Measurements from ENCODE around the gene TRPM2. TPM values are rescaled to one million over a fixed set of nuclear protein-coding genes. Genes with fewer than 3 reads are reported as not detected.

TRPM2 gene
- total and polyA plus RNA-seq, 2 of the 8 experiments (the other 6 are each of a cell fraction or from before 2014, with no cell fraction given), result 0.27 to 0.28 TPM

- no peak overlapping the region for H3K27ac ChIP-seq (ENCODE audit: low read depth, low read length)
- H3K4ac ChIP-seq (replicated peaks; ENCODE audit: insufficient read length, low read depth, low read length), result no peak overlapping the region
- H3K23me2 ChIP-seq (ENCODE audit: low read depth, low read length), result peaks cover 5% of the 10 kb centered on the region; the same call in 1 of the 2 replicates
- peaks cover 0 to 11% (median 4%) of the 10 kb centered on the region in 4 experiments; a peak in 4 of 7 replicates for H3K27me3 ChIP-seq (replicated peaks in 1 of 4; ENCODE audit: control insufficient read depth in 3 of 4, extremely low read depth in 1 of 4, insufficient read depth in 3 of 4, low read length in 3 of 4)
- peaks cover 0 to 5% (median 2%) of the 10 kb centered on the region in 4 experiments; a peak in 3 of 7 replicates for H3K4me1 ChIP-seq (replicated peaks in 1 of 4; ENCODE audit: control insufficient read depth in 3 of 4, insufficient read depth in 4 of 4, low read length in 3 of 4)
- H3K9me3 ChIP-seq (ENCODE audit: insufficient read depth in 2 of 2, low read depth in 1 of 2, low read length in 1 of 2), result no peaks in the 10 kb centered on the region
- no peak overlapping the region for H2AFZ ChIP-seq (ENCODE audit: low read length)
- POLR2A ChIA-PET (ENCODE audit: partially characterized antibody), result interaction anchor here (1.4 kb wide), 1 partner anchor 27 kb away, joined by 4 read pairs; no protein-coding TSS in a partner anchor
- no peak overlapping the region for H2BK12ac ChIP-seq (ENCODE audit: low read depth, low read length)
- H2AK5ac ChIP-seq (ENCODE audit: low read depth, low read length), result no peak overlapping the region
- no peaks in the 10 kb centered on the region for H3K79me2 ChIP-seq (ENCODE audit: control insufficient read depth in 1 of 2, insufficient read depth in 2 of 2, low read length in 2 of 2)
- peaks cover 0 to 5% of the 10 kb centered on the region in 2 experiments for H4K20me1 ChIP-seq (replicated peaks in 1 of 2; ENCODE audit: control insufficient read depth in 1 of 2, insufficient read depth in 2 of 2, low read length in 2 of 2)
- no peak for DNase-seq (ENCODE audit: low read depth in 1 of 2, low spot score in 2 of 2)
- FAIRE-seq, result no peak
- no peak overlapping the region for H3K4me3 ChIP-seq (ENCODE audit: extremely low read depth in 1 of 4, insufficient read depth in 2 of 4, low read depth in 3 of 4, low read length in 4 of 4)
- H3K9ac ChIP-seq (replicated peaks in 1 of 4; ENCODE audit: extremely low read depth in 1 of 4, low read depth in 3 of 4, low read length in 3 of 4), result no peak overlapping the region
- 92% methylated on average over 44 of the region's 44 CpGs; no CpG with 5 or more reads in 1 of the 2 experiments for WGBS, 2 experiments (ENCODE audit: extremely low coverage in 1 of 2, insufficient coverage in 1 of 2, insufficient read length in 1 of 2, insufficient replicate concordance in 2 of 2, low coverage in 1 of 2, low lambda C conversion rate in 2 of 2, missing lambda C conversion rate in 1 of 2)
- no peak overlapping the region for H2BK120ac ChIP-seq (replicated peaks; ENCODE audit: low read depth, low read length)
- H3K79me1 ChIP-seq (ENCODE audit: low read depth, low read length), result no peaks in the 10 kb centered on the region
- H3K18ac ChIP-seq (ENCODE audit: extremely low read depth, low read length), result no peak overlapping the region
- peak overlapping the region; percentile 18; the same call in 1 of the 2 replicates for H4K8ac ChIP-seq (ENCODE audit: extremely low read depth, insufficient read depth, low read length)
- no peak overlapping the region for H3K14ac ChIP-seq (ENCODE audit: insufficient read length)
- no peak overlapping the region for H2BK15ac ChIP-seq (ENCODE audit: low read length)
- no peak overlapping the region for H3K56ac ChIP-seq (replicated peaks; ENCODE audit: insufficient read length, low read depth, low read length)
- no peak overlapping the region for H2BK20ac ChIP-seq (ENCODE audit: low read length)
- H2BK5ac ChIP-seq (ENCODE audit: low read depth, low read length), result no peak overlapping the region
- TF ChIP-seq CTCF (IDR thresholded peaks at IDR 0.05; ENCODE audit: control extremely low read depth in 1 of 3, insufficient read depth in 1 of 3, low read depth in 1 of 3, low read length in 3 of 3) (no peak), CHD1 (IDR thresholded peaks at IDR 0.05; ENCODE audit: low read depth, low read length) (no peak)
- H4K91ac ChIP-seq (replicated peaks; ENCODE audit: insufficient read length, low read length), result no peak overlapping the region
- no peaks in the 10 kb centered on the region for H3K36me3 ChIP-seq (ENCODE audit: control insufficient read depth in 2 of 4, insufficient read depth in 4 of 4, low read length in 3 of 4)
- CTCF ChIA-PET (ENCODE audit: partially characterized antibody), result interaction anchor here (0.6 to 2.4 kb wide), 9 partner anchors 10 to 190 kb away, joined by 3 to 7 read pairs (median 3); no protein-coding TSS in a partner anchor
- no peak overlapping the region for H3K4me2 ChIP-seq (ENCODE audit: insufficient read depth in 1 of 2, low read depth in 2 of 2, low read length in 2 of 2)
- no peak overlapping the region for H4K5ac ChIP-seq (ENCODE audit: insufficient read length, low read depth, low read length)
- H3K23ac ChIP-seq (ENCODE audit: insufficient read length), result no peak overlapping the region
These were observed 103.7 kb downstream of the TRPM2 start for GRCh38 chr21:44456915-44457736.

Measured in H1 (cell line).